Neural progenitor cell (in vitro differentiated cells): ENCODE results near the gene KAZN.
A peak's percentile ranks its signal among the peaks of the same experiment; 100 is the strongest.

Experiments used
- CTCF ChIP-seq: fragments of 200-600 bp; sonication (generic); IDR thresholded peaks from 2 replicates; pipeline ENCODE4 v1.5.1; 2017; ENCODE audit warnings: antibody characterized with exemption, mild to moderate bottlenecking
- EZH2 ChIP-seq: fragments of 200-600 bp; sonication (generic); IDR thresholded peaks from 2 replicates; pipeline ENCODE4 v1.6.1; 2017; ENCODE audit warnings: antibody characterized with exemption, mild to moderate bottlenecking, moderate library complexity
- EZH2phosphoT487 ChIP-seq: fragments of 200-600 bp; sonication (generic); IDR thresholded peaks from 2 replicates; pipeline ENCODE4 v1.6.1; 2017; ENCODE audit warnings: antibody characterized with exemption

GRCh38 chr1:15128520-15129313 is 530.2 kb downstream of the KAZN start:
- TF ChIP-seq EZH2phosphoT487 (no peak), CTCF (peak; percentile 90), EZH2 (no peak)
